Measurements from ENCODE around the gene CEP70. TPM values are rescaled to one million over a fixed set of nuclear protein-coding genes. Genes with fewer than 3 reads are reported as not detected.
"Not testable (repeated sequence)": the region's sequence is repeated elsewhere in the genome, so short reads cannot be mapped to it uniquely, and the experiment has no call there.

CEP70 gene
- total RNA-seq, 2 donors from 2014 or later: 36.9 to 37.4 TPM

DNA sequence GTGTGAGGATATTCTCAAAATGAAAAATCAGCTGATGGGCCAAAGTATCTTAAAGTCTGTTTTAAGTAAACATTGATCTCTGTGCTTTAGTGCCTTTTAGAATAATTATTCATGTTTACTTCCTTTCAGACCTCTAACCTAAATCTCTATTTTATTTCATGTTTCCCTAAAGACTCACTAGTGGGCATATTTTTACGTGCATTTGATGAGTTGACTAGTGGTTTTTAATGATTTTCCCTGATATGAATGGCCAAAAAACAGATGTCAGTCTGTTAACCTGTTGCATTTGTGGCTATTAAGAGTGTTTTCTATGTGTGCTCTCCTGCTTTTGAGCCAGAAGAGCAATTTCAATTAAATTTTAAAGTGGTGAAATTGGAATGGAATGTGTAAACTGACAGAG lies 21.4 kb upstream of the CEP70 start:
- no peak overlapping the region for H3K27ac ChIP-seq
- no peaks in the 10 kb centered on the region for H3K36me3 ChIP-seq (replicated peaks in 1 of 2; ENCODE audit: insufficient read depth in 1 of 2, low read depth in 2 of 2)
- H3K9me3 ChIP-seq: no peaks in the 10 kb centered on the region
- 67 to 71% methylated on average over 1 of the region's 1 CpG for WGBS, 2 donors
- H3K27me3 ChIP-seq: no peaks in the 10 kb centered on the region
- peaks cover 22% of the 10 kb centered on the region for H3K4me1 ChIP-seq
- no peak for DNase-seq
- intact Hi-C loops (cut with DNase I): loop anchor here (10.0 kb wide), 1 partner anchor 69 kb away; no protein-coding TSS in a partner anchor
- TF ChIP-seq POLR2A (IDR thresholded peaks at IDR 0.05): no peak
- TF ChIP-seq, protein P1, sequence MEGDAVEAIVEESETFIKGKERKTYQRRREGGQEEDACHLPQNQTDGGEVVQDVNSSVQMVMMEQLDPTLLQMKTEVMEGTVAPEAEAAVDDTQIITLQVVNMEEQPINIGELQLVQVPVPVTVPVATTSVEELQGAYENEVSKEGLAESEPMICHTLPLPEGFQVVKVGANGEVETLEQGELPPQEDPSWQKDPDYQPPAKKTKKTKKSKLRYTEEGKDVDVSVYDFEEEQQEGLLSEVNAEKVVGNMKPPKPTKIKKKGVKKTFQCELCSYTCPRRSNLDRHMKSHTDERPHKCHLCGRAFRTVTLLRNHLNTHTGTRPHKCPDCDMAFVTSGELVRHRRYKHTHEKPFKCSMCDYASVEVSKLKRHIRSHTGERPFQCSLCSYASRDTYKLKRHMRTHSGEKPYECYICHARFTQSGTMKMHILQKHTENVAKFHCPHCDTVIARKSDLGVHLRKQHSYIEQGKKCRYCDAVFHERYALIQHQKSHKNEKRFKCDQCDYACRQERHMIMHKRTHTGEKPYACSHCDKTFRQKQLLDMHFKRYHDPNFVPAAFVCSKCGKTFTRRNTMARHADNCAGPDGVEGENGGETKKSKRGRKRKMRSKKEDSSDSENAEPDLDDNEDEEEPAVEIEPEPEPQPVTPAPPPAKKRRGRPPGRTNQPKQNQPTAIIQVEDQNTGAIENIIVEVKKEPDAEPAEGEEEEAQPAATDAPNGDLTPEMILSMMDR (IDR thresholded peaks at IDR 0.05): no peak
- no peak overlapping the region for H3K4me3 ChIP-seq
- no peak for ATAC-seq

- no peaks in the 10 kb centered on the region for H3K9me3 ChIP-seq
- H3K4me1 ChIP-seq: peaks cover 39% of the 10 kb centered on the region
- peak overlapping the region in 1 of 2 donors; percentile 70 for H3K4me3 ChIP-seq
- H3K27me3 ChIP-seq: no peaks in the 10 kb centered on the region
- intact Hi-C loops (cut with DNase I): loop anchor here (10.0 kb wide), 1 partner anchor 75 kb away; no protein-coding TSS in a partner anchor
- 53 to 57% methylated on average over 6 of the region's 6 CpGs for WGBS, 2 donors
- DNase-seq: no peak
- H3K27ac ChIP-seq: peak overlapping the region; percentile 96 to 99 (median 97)
- no peak for ATAC-seq
- H3K36me3 ChIP-seq (replicated peaks in 1 of 2; ENCODE audit: insufficient read depth in 1 of 2, low read depth in 2 of 2): no peaks in the 10 kb centered on the region
- TF ChIP-seq, protein P1 (IDR thresholded peaks at IDR 0.05): no peak
- no peak for TF ChIP-seq POLR2A (IDR thresholded peaks at IDR 0.05)
These were observed 15.8 kb upstream of the CEP70 start for GRCh38 chr3:138609898-138610266.

- peak; percentile 78 to 82 (median 80) for DNase-seq
- no peaks in the 10 kb centered on the region for H3K9me3 ChIP-seq
- WGBS, 2 donors: 1 to 9% methylated on average over 6 to 66 of the region's 68 CpGs
- peak; percentile 77 for ATAC-seq
- TF ChIP-seq POLR2A (IDR thresholded peaks at IDR 0.05): peak; percentile 69 to 84 (median 80)
- TF ChIP-seq, protein P1 (IDR thresholded peaks at IDR 0.05): no peak
- no peaks in the 10 kb centered on the region for H3K36me3 ChIP-seq (replicated peaks in 1 of 2; ENCODE audit: insufficient read depth in 1 of 2, low read depth in 2 of 2)
- peaks cover 39% of the 10 kb centered on the region for H3K4me1 ChIP-seq
- H3K27ac ChIP-seq: peak within 1 kb of the TSS; percentile 96 to 99 (median 97)
- H3K4me3 ChIP-seq: peak within 1 kb of the TSS; percentile 55 to 70
- intact Hi-C loops (cut with DNase I): no loop called here
- no peaks in the 10 kb centered on the region for H3K27me3 ChIP-seq
These were observed 14.5 kb upstream of the CEP70 start, which contains the start of gene FAIM for GRCh38 chr3:138608322-138609135. Gene FAIM, plus strand, starts transcription at chr3:138608771. Its CDS starts 10,956 bp downstream, at chr3:138619727.

DNA sequence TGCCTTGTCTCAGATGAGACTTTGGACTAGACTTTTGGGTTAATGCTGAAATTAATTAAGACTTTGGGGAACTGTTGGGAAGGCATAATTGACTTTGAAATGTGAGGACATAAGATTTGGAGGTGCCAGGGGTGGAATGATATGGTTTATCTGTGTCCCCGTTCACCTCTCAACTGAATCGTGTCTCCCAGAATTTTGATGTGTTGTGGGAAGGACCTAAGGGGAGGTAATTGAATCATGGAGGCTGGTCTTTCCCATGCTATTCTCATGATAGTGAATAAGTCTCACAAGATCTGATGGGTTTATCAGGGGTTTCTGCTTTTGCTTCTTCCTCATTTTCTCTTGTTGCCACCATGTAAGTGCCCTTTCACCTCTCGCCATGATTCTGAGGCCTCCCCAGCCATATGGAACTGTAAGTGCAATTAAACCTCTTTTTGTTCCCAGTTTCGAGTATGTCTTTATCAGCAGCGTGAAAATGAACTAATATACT lies 10.1 kb upstream of the CEP70 start:
- H3K4me3 ChIP-seq; DNase-seq; H3K27me3 ChIP-seq; intact Hi-C loops (cut with DNase I); H3K36me3 ChIP-seq (replicated peaks in 1 of 2; ENCODE audit: insufficient read depth in 1 of 2, low read depth in 2 of 2); H3K27ac ChIP-seq; H3K9me3 ChIP-seq; ATAC-seq: not testable (repeated sequence)
- 94 to 95% methylated on average over 5 of the region's 5 CpGs for WGBS, 2 donors
- peaks cover 18% of the 10 kb centered on the region for H3K4me1 ChIP-seq

DNA sequence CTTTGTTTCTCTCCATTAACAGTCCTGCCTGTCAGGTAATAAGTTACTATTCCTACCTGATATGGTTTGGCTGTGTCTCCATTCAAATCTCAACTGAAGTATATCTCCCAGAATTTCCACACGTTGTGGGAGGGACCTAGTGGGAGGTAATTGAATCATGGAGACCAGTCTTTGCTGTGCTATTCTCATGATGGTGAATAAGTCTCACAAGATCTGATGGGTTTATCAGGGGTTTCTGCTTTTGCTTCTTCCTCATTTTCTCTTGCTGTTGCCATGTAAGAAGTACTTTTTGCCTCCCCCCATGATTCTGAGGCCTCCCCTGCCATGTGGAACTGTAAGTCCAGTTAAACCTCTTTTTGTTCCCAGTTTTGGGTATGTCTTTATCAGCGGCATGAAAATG lies 7.6 kb upstream of the CEP70 start:
- intact Hi-C loops (cut with DNase I); H3K4me3 ChIP-seq; H3K9me3 ChIP-seq; H3K27me3 ChIP-seq; DNase-seq; ATAC-seq; H3K36me3 ChIP-seq (replicated peaks in 1 of 2; ENCODE audit: insufficient read depth in 1 of 2, low read depth in 2 of 2): not testable (repeated sequence)
- peaks cover 18% of the 10 kb centered on the region for H3K4me1 ChIP-seq
- WGBS, 2 donors: 49 to 50% methylated on average over 2 of the region's 2 CpGs
- peak overlapping the region in 1 of 4 donors; percentile 26 for H3K27ac ChIP-seq

All from body of pancreas (tissue), 4 donors.